ENCODE results near the gene PITX3. TPM values are rescaled to one million over a fixed set of nuclear protein-coding genes. Genes with fewer than 3 reads are reported as not detected.
A peak's percentile ranks its signal among the peaks of the same experiment; 100 is the strongest.

The PITX3 gene
- polyA plus RNA-seq, 1 experiment, result not detected

- ChIA-PET POLR2A (interaction anchor here (0.6 kb wide), 1 partner anchor 242 kb away, joined by 3 read pairs; no protein-coding TSS in a partner anchor), CTCF (interaction anchor here (0.7 to 1.5 kb wide), 4 partner anchors 22 to 270 kb away, joined by 3 to 6 read pairs (median 3); no protein-coding TSS in a partner anchor)
- TF ChIP-seq CTCF (IDR thresholded peaks at IDR 0.05; ENCODE audit: low read depth, low read length), result no peak
- DNase-seq (ENCODE audit: low read depth, low spot score), result no peak
- Histone ChIP-seq H3K27me3 (ENCODE audit: control insufficient read depth, insufficient read depth, low read length) (peaks cover 4% of the 10 kb centered on the region), H3K9me3 (ENCODE audit: control insufficient read depth, insufficient read depth, low read length) (peaks cover 10% of the 10 kb centered on the region), H3K27ac (ENCODE audit: low read depth, low read length) (peak overlapping the region; percentile 21), H3K4me3 (ENCODE audit: low read depth, low read length) (no peak overlapping the region)
Measured at GRCh38 chr10:102208311-102209035, 32.8 kb downstream of the PITX3 start.

GRCh38 chr10:102202386-102202785 lies 38.9 kb downstream of the PITX3 start:
- no peak for TF ChIP-seq CTCF (IDR thresholded peaks at IDR 0.05; ENCODE audit: low read depth, low read length)
- H3K27me3 ChIP-seq (ENCODE audit: control insufficient read depth, insufficient read depth, low read length), result peaks cover 13% of the 10 kb centered on the region
- no peak overlapping the region for H3K27ac ChIP-seq (ENCODE audit: low read depth, low read length)
- DNase-seq (ENCODE audit: low read depth, low spot score), result no peak
- H3K9me3 ChIP-seq (ENCODE audit: control insufficient read depth, insufficient read depth, low read length), result peaks cover 16% of the 10 kb centered on the region
- no peak overlapping the region for H3K4me3 ChIP-seq (ENCODE audit: low read depth, low read length)
- CTCF ChIA-PET, result no interaction called here
- POLR2A ChIA-PET, result no interaction called here

GRCh38 chr10:102200751-102201640 lies 40.3 kb downstream of the PITX3 start:
- DNase-seq (ENCODE audit: low read depth, low spot score), result no peak
- H3K4me3 ChIP-seq (ENCODE audit: low read depth, low read length), result no peak overlapping the region
- no peak overlapping the region for H3K27ac ChIP-seq (ENCODE audit: low read depth, low read length)
- peaks cover 13% of the 10 kb centered on the region for H3K27me3 ChIP-seq (ENCODE audit: control insufficient read depth, insufficient read depth, low read length)
- TF ChIP-seq CTCF (IDR thresholded peaks at IDR 0.05; ENCODE audit: low read depth, low read length), result no peak
- H3K9me3 ChIP-seq (ENCODE audit: control insufficient read depth, insufficient read depth, low read length), result peaks cover 16% of the 10 kb centered on the region
- CTCF ChIA-PET, result interaction anchor here (0.7 kb wide), 1 partner anchor 31 kb away, joined by 3 read pairs; no protein-coding TSS in a partner anchor
- POLR2A ChIA-PET, result no interaction called here

GRCh38 chr10:102198027-102198426 lies 43.3 kb downstream of the PITX3 start:
- no peak for DNase-seq (ENCODE audit: low read depth, low spot score)
- POLR2A ChIA-PET, result no interaction called here
- Histone ChIP-seq H3K27ac (ENCODE audit: low read depth, low read length) (no peak overlapping the region), H3K9me3 (ENCODE audit: control insufficient read depth, insufficient read depth, low read length) (peaks cover 4% of the 10 kb centered on the region), H3K4me3 (ENCODE audit: low read depth, low read length) (no peak overlapping the region), H3K27me3 (ENCODE audit: control insufficient read depth, insufficient read depth, low read length) (peaks cover 12% of the 10 kb centered on the region)
- TF ChIP-seq CTCF (IDR thresholded peaks at IDR 0.05; ENCODE audit: low read depth, low read length), result no peak
- CTCF ChIA-PET, result no interaction called here

- CTCF ChIA-PET, result no interaction called here
- H3K9me3 ChIP-seq (ENCODE audit: control insufficient read depth, insufficient read depth, low read length), result peaks cover 13% of the 10 kb centered on the region
- H3K27me3 ChIP-seq (ENCODE audit: control insufficient read depth, insufficient read depth, low read length), result peaks cover 10% of the 10 kb centered on the region
- POLR2A ChIA-PET, result no interaction called here
- H3K27ac ChIP-seq (ENCODE audit: low read depth, low read length), result no peak overlapping the region
- DNase-seq (ENCODE audit: low read depth, low spot score), result no peak
- no peak for TF ChIP-seq CTCF (IDR thresholded peaks at IDR 0.05; ENCODE audit: low read depth, low read length)
- no peak overlapping the region for H3K4me3 ChIP-seq (ENCODE audit: low read depth, low read length)
Measured at GRCh38 chr10:102196893-102197292, 44.4 kb downstream of the PITX3 start.

All from AG04450 (cell line).